ENCODE data around the gene PAK1. TPM values are rescaled to one million over a fixed set of nuclear protein-coding genes. Genes with fewer than 3 reads are reported as not detected.

PAK1 gene
- total and polyA plus RNA-seq, 10 of the 15 experiments (the other 5 are each of a cell fraction or from before 2014, with no cell fraction given): 43.8 to 321 (median 110) TPM

DNA sequence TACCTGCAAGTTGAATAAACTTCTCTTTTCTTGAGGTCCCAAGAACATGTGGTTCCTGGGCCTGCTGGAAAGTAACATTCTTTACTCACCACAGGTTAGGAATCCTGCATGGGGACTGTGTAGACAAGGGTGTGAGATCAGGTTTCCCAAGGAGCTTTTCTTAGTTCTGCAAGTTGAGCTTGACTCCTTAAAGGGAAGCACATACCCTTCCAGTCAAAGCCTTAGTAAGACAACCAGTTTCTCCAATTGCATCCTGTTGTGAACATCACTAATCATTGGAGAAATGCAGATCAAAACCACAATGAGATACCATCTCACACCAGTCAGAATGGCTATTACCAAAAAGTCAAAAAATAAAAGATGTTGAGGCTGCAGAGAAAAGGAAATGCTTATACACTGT lies 48.3 kb upstream of the PAK1 start:
- Histone ChIP-seq H3K9ac (ENCODE audit: control insufficient read depth, insufficient read depth, low read length) (no peak overlapping the region), H3K36me3 (ENCODE audit: control insufficient read depth in 2 of 2, insufficient read depth in 2 of 2, low read length in 1 of 2) (no peaks in the 10 kb centered on the region), H3K4me3 (no peak overlapping the region), H3K4me2 (ENCODE audit: control insufficient read depth, insufficient read depth) (no peak overlapping the region), H3K27ac (ENCODE audit: control insufficient read depth, insufficient read depth) (no peak overlapping the region), H2AFZ (ENCODE audit: control insufficient read depth, low read depth, low read length) (no peak overlapping the region), H3K9me3 (replicated peaks; ENCODE audit: control insufficient read depth, insufficient read depth, low read length) (no peaks in the 10 kb centered on the region), H3K79me2 (ENCODE audit: control insufficient read depth, insufficient read depth, low read length) (no peaks in the 10 kb centered on the region), H3K27me3 (replicated peaks in 1 of 2; ENCODE audit: control insufficient read depth in 2 of 2, insufficient read depth in 2 of 2, low read length in 1 of 2) (no peaks in the 10 kb centered on the region), H4K20me1 (ENCODE audit: control insufficient read depth, insufficient read depth) (no peaks in the 10 kb centered on the region), H3K4me1 (ENCODE audit: control insufficient read depth, insufficient read depth, low read length) (no peaks in the 10 kb centered on the region)
- DNase-seq (ENCODE audit: low read depth, low spot score) (no peak), ATAC-seq (no peak), FAIRE-seq (no peak)
- TF ChIP-seq, protein P1, sequence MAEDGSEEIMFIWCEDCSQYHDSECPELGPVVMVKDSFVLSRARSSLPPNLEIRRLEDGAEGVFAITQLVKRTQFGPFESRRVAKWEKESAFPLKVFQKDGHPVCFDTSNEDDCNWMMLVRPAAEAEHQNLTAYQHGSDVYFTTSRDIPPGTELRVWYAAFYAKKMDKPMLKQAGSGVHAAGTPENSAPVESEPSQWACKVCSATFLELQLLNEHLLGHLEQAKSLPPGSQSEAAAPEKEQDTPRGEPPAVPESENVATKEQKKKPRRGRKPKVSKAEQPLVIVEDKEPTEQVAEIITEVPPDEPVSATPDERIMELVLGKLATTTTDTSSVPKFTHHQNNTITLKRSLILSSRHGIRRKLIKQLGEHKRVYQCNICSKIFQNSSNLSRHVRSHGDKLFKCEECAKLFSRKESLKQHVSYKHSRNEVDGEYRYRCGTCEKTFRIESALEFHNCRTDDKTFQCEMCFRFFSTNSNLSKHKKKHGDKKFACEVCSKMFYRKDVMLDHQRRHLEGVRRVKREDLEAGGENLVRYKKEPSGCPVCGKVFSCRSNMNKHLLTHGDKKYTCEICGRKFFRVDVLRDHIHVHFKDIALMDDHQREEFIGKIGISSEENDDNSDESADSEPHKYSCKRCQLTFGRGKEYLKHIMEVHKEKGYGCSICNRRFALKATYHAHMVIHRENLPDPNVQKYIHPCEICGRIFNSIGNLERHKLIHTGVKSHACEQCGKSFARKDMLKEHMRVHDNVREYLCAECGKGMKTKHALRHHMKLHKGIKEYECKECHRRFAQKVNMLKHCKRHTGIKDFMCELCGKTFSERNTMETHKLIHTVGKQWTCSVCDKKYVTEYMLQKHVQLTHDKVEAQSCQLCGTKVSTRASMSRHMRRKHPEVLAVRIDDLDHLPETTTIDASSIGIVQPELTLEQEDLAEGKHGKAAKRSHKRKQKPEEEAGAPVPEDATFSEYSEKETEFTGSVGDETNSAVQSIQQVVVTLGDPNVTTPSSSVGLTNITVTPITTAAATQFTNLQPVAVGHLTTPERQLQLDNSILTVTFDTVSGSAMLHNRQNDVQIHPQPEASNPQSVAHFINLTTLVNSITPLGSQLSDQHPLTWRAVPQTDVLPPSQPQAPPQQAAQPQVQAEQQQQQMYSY (CRISPR knock-in tag; IDR thresholded peaks at IDR 0.05): no peak
- TF ChIP-seq, protein P2, sequence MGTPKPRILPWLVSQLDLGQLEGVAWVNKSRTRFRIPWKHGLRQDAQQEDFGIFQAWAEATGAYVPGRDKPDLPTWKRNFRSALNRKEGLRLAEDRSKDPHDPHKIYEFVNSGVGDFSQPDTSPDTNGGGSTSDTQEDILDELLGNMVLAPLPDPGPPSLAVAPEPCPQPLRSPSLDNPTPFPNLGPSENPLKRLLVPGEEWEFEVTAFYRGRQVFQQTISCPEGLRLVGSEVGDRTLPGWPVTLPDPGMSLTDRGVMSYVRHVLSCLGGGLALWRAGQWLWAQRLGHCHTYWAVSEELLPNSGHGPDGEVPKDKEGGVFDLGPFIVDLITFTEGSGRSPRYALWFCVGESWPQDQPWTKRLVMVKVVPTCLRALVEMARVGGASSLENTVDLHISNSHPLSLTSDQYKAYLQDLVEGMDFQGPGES (IDR thresholded peaks at IDR 0.05): no peak
- TF ChIP-seq SP1 (IDR thresholded peaks at IDR 0.05; ENCODE audit: low read depth, low read length): no peak
- no peak for TF ChIP-seq JUND (IDR thresholded peaks at IDR 0.05; ENCODE audit: low read depth, low read length)
- TF ChIP-seq EGR1 (IDR thresholded peaks at IDR 0.05; ENCODE audit: borderline replicate concordance in 1 of 2, low read depth in 2 of 2, low read length in 2 of 2): no peak
- TF ChIP-seq, protein P3, sequence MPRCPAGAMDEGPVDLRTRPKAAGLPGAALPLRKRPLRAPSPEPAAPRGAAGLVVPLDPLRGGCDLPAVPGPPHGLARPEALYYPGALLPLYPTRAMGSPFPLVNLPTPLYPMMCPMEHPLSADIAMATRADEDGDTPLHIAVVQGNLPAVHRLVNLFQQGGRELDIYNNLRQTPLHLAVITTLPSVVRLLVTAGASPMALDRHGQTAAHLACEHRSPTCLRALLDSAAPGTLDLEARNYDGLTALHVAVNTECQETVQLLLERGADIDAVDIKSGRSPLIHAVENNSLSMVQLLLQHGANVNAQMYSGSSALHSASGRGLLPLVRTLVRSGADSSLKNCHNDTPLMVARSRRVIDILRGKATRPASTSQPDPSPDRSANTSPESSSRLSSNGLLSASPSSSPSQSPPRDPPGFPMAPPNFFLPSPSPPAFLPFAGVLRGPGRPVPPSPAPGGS (IDR thresholded peaks at IDR 0.05; ENCODE audit: borderline replicate concordance, insufficient read depth, low read depth, low read length, poor library complexity, severe bottlenecking): no peak
- TF ChIP-seq POLR2AphosphoS2 (IDR thresholded peaks at IDR 0.05; ENCODE audit: low read depth, low read length): no peak
- TF ChIP-seq, protein P4, sequence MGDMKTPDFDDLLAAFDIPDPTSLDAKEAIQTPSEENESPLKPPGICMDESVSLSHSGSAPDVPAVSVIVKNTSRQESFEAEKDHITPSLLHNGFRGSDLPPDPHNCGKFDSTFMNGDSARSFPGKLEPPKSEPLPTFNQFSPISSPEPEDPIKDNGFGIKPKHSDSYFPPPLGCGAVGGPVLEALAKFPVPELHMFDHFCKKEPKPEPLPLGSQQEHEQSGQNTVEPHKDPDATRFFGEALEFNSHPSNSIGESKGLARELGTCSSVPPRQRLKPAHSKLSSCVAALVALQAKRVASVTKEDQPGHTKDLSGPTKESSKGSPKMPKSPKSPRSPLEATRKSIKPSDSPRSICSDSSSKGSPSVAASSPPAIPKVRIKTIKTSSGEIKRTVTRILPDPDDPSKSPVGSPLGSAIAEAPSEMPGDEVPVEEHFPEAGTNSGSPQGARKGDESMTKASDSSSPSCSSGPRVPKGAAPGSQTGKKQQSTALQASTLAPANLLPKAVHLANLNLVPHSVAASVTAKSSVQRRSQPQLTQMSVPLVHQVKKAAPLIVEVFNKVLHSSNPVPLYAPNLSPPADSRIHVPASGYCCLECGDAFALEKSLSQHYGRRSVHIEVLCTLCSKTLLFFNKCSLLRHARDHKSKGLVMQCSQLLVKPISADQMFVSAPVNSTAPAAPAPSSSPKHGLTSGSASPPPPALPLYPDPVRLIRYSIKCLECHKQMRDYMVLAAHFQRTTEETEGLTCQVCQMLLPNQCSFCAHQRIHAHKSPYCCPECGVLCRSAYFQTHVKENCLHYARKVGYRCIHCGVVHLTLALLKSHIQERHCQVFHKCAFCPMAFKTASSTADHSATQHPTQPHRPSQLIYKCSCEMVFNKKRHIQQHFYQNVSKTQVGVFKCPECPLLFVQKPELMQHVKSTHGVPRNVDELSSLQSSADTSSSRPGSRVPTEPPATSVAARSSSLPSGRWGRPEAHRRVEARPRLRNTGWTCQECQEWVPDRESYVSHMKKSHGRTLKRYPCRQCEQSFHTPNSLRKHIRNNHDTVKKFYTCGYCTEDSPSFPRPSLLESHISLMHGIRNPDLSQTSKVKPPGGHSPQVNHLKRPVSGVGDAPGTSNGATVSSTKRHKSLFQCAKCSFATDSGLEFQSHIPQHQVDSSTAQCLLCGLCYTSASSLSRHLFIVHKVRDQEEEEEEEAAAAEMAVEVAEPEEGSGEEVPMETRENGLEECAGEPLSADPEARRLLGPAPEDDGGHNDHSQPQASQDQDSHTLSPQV (IDR thresholded peaks at IDR 0.05): no peak
- in situ Hi-C loops (cut with MboI): no loop called here
- ChIA-PET RAD21 (ENCODE audit: unreplicated experiment) (no interaction called here), POLR2A (no interaction called here), CTCF (interaction anchor here (0.6 kb wide), 1 partner anchor 1337 kb away, joined by 3 read pairs; no protein-coding TSS in a partner anchor), SMC1A (ENCODE audit: uncharacterized antibody, unreplicated experiment) (interaction anchor here (1.0 kb wide), 1 partner anchor 23 kb away, joined by 3 read pairs; no protein-coding TSS in a partner anchor)
- intact Hi-C loops (cut with micrococcal nuclease; ENCODE audit: unreplicated experiment): no loop called here
- BruUV-seq (replicated peaks): no TSS peak

All from GM12878 (cell line).